ENCODE measurements around the gene SMIM36.
"Not testable (repeated sequence)": the region's sequence is repeated elsewhere in the genome, so short reads cannot be mapped to it uniquely, and the experiment has no call there.

Gene SMIM36

DNA sequence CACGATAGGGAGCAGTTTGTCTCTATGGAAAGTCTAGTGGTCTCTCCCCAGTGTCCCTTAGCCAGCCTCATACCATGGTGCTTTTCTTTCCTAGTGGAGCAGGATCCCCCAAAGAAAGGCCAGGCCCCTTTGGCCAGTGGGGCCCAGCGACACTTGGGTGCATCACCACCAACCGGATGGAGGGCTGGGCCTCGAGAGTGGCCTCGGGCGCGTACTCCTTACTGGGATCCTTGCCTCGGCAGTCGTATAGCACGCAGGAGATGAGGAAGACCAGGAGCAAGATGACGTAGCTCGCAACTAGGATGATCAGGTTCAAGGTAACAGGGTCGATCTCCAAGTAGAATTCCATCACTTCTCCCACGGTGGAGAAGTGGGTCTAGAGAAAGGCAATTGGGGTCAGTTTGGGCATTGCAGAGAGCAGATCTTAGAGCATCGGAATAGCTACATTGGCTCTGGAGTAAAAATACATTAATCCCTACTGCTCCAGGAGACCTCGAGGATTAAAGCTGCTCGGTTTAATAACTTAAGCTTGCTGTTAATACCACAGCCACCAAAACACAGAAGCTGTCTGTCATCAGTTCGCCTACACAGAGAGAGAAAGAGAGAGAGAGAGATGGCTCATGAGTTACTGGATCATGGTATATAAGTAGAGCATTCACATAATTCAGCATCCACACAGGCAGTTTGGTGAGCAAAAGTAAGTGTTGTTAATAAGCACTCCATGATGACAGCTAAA, at the start of gene SMIM36:
Gene SMIM36, minus strand, starts transcription at position 467 of the 736 bp plus-strand sequence.
- DNase-seq: no peak

DNA sequence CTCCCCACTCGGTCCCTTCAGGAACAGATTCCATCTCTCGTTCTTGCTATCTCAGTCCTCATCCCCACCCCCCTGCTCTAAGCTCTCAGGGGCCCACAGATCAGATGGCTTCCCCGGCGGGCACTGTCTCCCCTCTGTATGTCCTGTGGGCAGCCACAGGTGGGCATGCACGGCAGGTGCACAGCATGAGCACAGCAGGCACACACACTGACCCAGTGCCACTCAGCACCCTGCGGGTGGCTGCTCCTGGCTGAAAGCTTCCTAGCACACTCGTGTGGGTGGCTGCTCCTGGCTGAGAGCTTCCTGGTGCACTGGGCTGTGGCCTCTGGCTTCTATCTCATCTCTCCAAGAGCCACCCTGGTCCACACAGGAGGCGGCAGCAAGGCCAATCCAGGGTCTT, 44.5 kb upstream of the SMIM36 start:
- DNase-seq: no peak

DNA sequence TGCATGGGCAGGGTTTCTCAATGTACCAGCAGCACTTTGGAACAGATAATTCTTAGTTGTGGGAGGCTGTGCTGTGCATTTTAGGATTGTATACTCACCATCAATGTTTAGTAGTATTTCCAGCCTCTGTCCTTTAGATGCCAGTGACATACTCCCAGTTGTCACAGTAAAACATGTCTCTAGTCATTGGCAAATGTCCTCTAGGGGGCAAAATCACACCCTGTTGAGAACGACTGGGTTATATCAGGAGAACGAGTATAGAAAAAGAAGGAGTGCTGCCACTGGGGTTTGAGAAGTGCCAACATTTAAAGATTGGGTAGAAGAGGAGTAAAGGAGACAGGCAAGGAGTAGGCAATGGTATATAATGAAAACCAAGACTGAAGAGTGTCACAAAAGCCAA, 37.9 kb upstream of the SMIM36 start:
- DNase-seq: no peak

DNA sequence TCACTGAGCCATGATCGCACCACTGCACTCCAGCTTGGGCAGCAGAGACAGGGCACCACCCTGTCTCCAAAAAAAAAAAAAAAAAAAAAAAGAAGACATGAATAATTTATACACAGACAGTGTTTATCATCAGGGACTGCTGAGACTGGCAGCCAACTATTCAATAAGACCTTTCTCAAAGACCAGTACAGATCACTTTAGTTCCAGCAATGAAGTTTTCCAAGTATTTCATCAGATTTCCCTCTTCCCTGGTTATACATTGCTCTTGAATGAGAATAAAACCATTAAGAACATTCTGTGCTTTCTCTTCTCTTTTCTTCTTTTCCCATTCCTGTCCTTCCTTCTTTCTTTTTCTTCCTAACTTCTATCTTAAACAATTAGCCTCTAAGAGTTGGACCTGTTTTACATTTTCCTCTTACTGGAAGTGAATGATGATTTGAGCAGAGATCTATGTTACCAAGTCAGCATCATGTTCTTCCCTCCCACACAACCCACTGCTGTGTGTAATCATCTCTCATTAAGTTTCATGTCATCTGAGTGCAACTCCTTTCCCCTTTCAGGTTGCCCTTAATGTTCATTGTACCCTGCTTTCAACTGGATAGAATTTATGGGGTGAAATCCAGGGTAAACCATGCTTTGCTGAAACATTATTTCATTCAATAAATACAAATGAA, 35.9 kb upstream of the SMIM36 start:
- DNase-seq: no peak

DNA sequence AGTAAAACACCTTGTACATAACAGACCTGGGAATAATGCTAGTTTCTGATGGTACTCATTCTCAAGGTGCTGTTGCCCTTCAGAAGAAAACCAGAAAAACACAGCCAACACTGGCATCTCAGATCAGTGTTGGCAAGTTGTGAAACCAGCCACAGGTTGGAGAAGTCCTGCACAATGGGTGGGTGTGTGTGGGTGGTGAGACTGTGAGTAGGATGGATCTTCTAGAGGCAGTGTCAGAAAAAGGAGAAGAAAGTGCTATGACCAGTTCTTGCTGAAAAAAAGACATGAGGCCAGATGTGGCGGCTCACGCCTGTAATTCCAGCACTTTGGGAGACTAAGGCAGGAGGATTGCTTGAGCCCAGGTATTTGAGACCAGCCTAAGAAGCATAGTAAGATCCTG, 35.2 kb upstream of the SMIM36 start:
- no peak for DNase-seq

DNA sequence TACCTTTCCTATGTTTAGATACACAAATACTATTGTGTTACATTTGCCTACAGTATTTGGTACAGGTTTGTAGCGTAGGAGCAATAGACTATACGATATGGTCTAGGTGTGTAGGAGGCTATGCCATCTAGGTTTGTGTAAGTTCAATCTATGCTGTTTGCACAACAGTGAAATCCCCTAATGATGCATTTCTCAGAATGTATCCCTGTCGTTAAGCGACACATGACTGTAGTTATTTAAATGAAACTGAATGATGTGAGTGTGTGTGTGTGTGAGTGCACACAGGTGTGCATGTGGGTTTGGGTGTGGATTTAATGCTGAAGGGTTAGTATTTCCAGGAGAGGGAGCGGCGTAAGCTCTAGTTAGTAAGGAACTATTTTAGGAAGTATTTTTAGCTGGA, 34.6 kb upstream of the SMIM36 start:
- DNase-seq: no peak

DNA sequence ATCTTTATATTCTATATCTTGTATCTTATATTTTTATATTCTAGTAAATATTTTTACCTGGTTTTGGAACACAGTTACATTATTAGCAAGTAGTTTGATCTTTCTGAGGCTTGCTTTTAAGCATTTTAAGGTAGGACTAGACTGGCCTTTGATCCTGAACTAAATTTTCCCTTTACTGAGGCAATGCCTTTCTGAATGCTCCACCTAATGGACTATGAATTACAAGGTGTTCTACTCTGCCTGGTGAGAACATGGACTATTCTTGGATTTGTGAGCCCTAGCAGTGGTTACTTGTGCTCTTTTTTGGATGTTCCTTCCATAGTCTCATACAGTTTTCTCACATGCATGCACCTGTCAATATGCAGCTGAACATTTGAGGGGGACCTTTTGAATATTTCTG, 32.5 kb upstream of the SMIM36 start:
- no peak for DNase-seq

DNA sequence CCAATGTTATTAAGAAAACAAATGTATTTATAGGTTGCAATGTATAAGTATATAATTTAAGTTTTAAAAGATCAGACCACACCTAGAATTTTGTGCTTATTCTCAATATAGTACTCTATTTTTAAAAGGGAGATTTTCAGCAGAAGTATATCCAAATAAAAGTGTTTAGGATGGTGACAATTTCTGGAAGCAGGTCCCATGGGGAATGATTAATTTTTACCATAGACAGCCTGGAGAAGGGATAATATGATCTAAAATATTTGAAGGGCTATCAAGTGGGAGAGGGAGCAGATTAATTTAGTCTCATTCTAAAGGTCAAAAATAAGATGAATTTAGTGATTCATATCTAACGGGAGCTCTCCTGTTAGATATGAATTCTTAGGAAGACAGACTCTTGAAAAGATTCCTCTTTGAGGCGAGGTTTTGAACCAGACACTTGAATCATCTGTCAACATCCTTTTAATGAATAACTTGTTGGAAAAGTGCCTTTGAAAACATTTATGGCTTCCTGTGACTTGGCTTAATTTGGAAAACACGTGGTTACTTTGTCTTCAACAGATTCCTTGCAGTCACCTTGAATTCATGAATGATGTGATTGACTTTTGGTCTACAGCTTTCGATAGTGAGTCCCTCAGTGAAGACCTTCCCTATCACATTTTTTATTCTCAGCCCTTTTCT, 29.3 kb upstream of the SMIM36 start:
- DNase-seq: no peak

DNA sequence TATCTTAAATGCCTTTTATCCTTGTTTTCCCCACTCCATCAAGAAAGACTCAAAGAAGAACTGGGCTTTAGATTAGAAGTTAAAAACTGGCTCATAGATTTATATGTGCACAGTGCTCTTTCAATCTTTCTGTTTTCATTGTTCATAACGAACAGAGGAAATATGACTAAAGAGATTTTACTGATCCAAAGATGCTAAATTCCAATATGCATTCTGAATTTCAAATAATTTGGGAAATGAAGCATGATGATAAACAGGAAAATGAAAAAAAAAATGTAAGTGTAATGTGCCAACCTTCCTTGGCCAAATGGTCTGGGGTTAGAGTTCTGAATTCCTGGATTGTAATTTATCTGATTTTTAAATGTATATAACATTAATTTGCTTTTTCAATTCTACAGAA, 25.0 kb upstream of the SMIM36 start:
- no peak for DNase-seq

DNA sequence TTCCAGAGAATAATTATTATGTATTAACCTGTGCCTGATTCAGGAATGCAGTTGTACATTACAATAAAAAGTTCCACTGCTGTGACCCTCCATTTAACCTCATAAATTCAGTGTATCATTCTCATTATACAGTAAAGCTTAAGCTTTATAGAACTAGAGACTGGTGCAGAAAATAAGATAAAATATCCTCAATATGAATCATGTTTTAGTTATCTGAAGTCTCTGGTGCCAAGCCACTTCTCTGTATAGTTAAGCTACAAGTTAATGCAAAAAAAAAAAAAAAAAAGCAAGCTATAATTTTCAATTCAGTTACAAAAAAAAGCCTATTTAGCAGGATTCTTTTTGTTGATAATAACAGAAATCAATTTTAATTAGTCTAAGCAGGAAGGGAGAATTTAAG, 22.4 kb upstream of the SMIM36 start:
- no peak for DNase-seq

DNA sequence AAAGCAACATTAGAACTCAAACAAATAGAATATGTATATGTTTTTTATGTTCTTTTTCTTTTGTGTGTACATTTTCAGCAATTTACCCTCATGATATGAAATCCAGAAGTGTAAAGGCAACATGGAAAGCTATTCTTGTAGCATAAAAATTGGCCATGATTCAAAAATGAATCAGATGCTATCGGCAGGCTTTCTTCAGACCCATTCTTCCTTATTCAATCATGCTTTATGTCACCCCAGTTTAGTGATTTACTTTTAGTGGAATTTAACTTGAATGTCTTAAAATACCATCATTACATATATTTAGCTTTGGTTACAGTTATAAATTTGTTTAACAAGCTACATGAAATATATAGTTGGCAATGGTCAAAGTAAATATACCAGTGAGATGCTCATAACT, 21.4 kb upstream of the SMIM36 start:
- DNase-seq: no peak

DNA sequence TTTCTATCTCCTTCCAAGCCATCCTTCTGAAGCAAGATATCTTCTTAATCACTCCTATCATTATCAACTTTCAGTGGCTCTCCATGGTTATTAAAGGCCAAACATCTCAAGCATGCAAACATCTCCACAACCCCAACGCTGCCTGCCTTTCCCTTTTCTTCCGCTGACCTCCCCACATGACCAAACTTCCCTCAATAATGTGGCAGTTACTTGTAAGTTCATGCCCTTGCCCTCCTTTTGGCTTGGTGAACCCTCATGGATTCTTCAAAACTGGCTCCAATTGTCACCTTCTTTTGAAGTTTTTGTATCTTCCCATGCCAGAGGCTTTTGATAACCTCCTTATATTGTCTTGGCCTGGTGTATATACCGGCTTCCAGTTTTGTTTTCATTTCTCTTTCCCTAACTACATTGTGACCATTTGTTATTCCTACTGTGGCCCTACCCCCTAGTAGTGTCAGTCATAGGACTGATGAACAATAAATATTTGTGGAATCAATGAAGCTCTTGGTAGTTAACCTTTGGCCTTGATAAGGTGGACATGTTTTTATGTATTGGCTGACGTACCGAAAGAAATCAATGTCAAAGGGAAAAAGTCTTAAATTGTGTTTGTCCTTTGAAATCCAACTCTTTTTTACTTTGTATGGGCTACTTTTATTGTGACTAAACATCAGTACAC, 19.9 kb upstream of the SMIM36 start:
- DNase-seq: no peak

DNA sequence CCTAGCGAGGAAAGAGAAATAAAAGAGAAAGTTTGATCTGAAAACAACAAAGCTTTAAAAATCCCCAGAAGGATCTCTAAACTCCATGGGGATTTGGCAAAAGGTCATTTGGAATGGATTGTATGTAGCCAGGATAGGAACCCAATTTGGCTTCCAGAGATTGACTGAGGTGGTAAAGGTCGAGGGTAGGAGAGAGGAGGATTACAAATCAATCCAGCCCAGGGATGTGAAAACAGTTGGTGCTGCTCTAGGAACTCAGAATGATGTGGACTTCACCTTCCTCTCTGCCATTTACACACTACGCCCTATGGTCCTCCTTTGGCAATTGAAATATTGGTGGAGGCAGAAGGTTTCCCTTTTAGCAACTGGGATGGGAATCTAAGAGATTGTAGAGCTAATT, 18.8 kb upstream of the SMIM36 start:
- no peak for DNase-seq

DNA sequence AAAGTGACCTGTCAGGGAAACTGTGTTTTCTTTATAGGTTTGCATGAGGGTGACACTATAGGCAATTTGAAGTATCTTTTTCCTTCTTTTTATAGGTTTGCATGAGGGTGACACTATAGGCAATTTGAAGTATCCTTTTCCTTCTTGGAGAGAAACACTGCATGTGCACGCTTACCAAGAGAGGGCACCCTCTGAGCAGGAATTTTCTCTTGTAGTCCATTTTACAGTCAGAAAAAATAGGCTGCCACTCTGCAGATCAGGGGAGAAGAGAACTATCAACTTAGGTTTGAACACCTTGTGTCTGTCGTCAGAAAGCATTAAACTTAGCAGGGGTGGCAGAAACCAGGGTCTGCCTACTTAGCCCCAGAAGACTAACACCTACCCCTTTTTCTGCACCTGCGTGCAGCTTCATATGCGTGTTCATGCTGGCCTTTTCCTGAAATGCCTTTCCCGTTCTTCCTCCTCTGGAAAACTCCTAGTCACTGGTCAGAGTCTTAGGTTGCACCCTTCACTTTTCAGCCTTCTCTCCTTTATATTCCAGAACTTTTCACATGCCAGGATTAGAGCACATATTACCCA, 16.4 kb upstream of the SMIM36 start:
- DNase-seq: peak; percentile 9

DNA sequence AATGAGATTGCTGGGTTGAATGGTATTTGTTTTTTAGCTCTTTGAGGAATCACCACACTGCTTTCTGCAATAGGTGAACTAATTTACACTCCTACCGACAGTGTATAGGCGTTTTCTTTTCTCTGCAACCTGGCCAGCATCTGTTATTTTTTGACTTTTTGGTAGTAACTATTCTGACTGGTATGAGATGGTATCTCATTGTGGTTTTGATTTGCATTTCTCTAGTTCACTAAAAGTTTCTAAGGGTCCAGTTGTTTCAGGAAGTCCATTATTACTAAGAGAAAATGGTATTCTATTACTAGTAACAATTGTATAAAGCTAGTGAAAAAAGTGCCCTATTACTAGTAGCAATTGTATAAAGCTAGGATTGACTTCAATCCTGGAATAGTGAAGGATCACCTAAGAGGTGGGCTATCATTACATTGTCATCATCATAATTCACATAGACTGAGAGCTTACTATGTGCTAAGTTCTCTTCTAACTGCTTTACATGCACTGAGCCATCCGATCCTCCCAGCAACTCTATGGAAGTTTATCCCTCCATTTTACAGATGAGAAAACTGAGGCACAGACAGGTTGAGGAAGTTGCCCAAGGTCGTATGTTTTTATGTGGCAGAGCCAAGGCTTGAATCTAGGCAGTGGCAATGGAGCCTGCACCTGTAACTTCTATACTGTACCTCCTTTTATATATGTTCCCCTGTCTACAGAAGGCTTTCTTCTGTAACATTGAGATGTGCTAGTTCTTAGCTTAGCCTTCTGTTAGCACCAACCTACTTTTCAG, 13.4 kb upstream of the SMIM36 start:
- DNase-seq: no peak

DNA sequence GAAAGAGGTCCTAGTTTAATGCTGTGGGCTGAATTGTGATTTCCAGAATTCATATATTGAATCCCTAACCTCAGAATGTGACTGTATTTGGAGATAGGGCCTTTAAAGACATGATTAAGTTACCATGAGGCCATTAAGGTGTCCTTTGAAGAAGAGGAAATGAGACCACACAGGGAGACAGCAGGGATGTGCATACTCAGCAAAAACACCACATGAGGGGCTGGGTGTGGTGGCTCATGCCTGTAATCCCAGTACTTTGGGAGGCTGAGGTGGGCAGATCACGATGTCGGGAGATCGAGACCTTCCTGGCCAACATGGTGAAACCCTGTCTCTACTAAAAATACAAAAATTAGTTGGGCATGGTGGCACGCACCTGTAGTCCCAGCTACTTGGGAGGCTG, 11.8 kb upstream of the SMIM36 start:
- not testable (repeated sequence) for DNase-seq

DNA sequence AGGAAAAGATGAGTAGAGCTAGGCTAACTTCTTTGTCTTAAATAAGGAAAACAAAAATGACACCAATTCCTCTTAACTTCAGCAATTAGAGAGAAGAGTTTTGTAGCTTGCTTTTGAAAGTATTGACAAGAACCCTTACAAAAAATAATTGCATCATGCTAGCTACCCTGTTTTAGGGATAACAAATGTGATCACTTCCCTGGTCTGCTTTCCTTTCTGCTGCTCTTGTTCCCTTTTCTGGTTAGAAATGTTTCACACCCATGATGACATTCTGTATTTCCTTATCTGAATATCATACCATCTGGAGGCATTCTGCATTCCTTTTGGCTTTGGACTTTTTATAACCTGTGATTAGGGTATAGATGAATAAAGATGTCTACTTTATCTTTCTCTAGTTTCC, 9.9 kb upstream of the SMIM36 start:
- DNase-seq: no peak

DNA sequence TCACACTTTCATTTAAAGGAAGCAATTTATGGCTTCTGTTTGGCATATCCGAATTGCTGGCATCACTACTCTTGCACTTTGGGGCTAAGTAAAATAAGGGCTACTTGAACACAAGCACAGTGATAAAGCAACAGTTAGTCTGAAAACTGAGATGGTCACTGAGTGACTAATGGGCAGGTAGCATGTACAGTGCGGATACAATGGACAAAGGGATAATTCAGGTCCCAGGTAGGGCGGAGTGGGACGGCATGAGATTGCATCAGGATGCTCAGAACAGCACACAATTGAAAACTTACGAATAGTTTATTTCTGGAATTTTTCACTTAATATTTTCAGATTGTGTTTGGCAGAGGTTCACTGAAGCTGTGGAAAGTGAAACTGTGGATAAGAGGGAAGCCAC, 9.2 kb upstream of the SMIM36 start:
- no peak for DNase-seq

DNA sequence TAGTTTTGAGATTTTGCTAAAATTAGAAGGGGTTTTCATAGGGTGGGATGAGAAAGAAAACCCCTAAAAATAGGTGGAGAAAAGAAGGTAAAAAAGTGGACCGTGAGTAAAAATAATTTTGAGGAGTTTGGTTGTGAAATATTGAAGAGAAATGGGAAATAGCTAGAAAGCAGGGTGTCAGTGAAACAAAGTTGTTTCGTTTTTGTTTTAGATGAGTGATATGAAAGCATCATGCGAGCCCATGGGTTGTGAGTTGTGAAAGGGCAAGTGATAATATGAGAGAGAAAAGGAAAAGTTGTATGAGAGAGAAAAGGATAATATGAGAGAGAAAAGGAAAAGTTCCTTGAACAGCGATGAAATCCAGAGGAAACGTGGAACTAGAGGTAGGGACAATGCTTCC, 7.3 kb upstream of the SMIM36 start:
- DNase-seq: no peak

DNA sequence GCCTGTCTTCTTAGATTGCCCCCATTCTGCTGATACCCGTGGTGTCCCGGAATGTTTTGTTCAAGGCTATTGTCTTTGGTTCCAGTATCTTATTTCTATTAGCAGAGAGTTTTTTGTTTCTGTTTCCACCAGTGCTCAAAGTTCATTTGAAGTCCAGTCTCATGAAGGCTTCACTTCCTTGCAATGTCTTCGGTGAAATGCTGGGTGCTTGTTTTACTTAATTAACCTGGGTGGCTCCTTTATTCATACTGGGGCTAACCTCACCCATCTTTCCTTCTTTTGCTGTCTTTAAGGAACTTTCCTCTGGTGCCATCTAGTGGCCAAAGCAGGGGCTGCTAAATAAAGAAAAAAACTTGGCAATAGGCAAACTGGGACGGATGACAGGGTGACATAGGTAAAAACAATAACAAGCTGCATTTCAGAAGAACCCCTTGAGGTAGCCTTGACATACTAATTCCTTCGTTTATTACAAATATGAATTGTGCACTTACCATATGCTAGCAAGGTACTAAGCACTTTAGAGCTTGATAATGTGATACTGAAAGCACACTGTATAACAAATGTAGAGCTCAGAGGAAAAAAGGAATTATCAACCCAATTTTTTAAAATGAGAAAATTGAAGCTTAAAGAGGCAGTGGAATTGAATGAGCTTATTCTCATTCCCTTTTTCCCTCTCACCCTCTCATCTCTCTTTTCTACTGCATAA, 2.8 kb upstream of the SMIM36 start:
- peak; percentile 79 for DNase-seq

DNA sequence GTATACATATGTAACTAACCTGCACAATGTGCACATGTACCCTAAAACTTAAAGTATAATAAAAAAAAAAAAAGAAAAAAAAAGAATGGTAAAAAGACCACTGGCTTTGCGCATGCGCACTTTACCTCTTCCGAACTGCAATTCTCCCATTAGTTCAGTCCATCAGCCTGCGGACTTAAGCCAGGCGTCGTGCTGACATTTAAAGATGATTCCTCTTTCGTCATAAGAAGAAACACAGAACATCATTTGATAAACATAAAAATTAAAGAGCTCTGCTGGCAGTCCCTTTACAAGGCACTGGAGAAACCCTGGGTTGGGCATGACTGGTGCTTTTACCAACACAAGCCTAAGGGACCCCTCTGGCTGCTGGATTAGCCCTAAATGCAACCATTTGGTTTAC, 3.6 kb downstream of the SMIM36 start:
- not testable (repeated sequence) for DNase-seq

DNA sequence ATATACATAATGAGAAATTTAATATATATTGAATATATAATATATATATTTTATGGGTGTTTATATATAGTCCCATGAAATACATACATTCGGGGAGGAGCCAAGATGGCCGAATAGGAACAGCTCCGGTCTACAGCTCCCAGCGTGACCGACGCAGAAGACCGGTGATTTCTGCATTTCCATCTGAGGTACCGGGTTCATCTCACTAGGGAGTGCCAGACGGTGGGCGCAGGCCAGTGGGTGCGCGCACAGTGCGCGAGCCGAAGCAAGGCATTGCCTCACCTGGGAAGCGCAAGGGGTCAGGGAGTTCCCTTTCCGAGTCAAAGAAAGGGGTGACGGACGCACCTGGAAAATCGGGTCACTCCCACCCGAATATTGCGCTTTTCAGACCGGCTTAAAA, 9.6 kb downstream of the SMIM36 start:
- not testable (repeated sequence) for DNase-seq

Data from midbrain (tissue), 1 donor.